Chondrocyte (in vitro differentiated cells): ENCODE data around the gene GCFC2. TPM values are rescaled to one million over a fixed set of nuclear protein-coding genes. Genes with fewer than 3 reads are reported as not detected.
A peak's percentile ranks its signal among the peaks of the same experiment; 100 is the strongest.

Source experiments
- DNase-seq: peaks from one replicate; pipeline ENCODE4 v3.0.0; 2021; ENCODE audit warnings: mixed read lengths, low spot score
- H3K27ac Mint-ChIP-seq: one replicate; pipeline ENCODE4 v1.8.0; 2021; ENCODE audit warnings: mild to moderate bottlenecking, moderate library complexity, mixed read lengths; ENCODE audit not compliant: unreplicated experiment
- H3K27me3 Mint-ChIP-seq: 2 replicates; pipeline ENCODE4 v1.8.0; 2021; ENCODE audit warnings: low read depth, mixed read lengths
- H3K36me3 Mint-ChIP-seq: 2 replicates; pipeline ENCODE4 v1.8.0; 2021; ENCODE audit warnings: low read depth, mixed read lengths
- H3K4me1 Mint-ChIP-seq: 2 replicates; pipeline ENCODE4 v1.8.0; 2021; ENCODE audit warnings: low read depth, mild to moderate bottlenecking, mixed read lengths
- H3K4me3 Mint-ChIP-seq: one replicate; pipeline ENCODE4 v1.8.0; 2021; ENCODE audit warnings: mild to moderate bottlenecking, moderate library complexity, mixed read lengths; ENCODE audit not compliant: unreplicated experiment
- H3K9me3 Mint-ChIP-seq: 2 replicates; pipeline ENCODE4 v1.8.0; 2021; ENCODE audit warnings: low read depth, mixed read lengths
- total RNA-seq: library from RNA; stranded (reverse); gene quantifications from 3 replicates; pipeline ENCODE4 v1.2.1, GENCODE V29; 2021
- TF ChIP-seq, protein P1 (sequence below): fragments of 200-600 bp; sonication (generic); IDR thresholded peaks from 2 replicates; pipeline ENCODE4 v1.5.0; 2021; ENCODE audit warnings: antibody characterized with exemption, mild to moderate bottlenecking, moderate library complexity

Gene GCFC2
- total RNA-seq, 1 donor from 2014 or later: 10.7 TPM

DNA sequence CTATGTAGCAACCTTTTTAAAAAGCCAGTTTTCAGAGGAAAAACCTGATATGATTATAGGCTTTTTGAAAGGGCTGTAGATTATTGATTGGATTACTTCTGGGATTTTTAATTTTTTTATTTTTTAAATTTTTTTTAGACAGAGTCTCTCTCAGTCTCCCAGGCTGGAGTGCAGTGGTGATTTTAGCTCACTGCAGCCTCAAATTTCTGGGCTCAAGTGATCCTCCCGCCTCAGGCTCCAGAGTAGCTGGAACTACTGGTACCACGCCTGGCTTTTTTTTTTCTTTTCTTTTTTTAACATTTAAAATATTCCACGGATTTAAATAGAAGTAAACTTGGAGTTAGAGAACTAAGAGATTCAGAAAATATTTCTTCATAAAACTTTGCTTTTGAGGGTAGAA lies 62.9 kb downstream of the GCFC2 start:
- TF ChIP-seq, protein P1, sequence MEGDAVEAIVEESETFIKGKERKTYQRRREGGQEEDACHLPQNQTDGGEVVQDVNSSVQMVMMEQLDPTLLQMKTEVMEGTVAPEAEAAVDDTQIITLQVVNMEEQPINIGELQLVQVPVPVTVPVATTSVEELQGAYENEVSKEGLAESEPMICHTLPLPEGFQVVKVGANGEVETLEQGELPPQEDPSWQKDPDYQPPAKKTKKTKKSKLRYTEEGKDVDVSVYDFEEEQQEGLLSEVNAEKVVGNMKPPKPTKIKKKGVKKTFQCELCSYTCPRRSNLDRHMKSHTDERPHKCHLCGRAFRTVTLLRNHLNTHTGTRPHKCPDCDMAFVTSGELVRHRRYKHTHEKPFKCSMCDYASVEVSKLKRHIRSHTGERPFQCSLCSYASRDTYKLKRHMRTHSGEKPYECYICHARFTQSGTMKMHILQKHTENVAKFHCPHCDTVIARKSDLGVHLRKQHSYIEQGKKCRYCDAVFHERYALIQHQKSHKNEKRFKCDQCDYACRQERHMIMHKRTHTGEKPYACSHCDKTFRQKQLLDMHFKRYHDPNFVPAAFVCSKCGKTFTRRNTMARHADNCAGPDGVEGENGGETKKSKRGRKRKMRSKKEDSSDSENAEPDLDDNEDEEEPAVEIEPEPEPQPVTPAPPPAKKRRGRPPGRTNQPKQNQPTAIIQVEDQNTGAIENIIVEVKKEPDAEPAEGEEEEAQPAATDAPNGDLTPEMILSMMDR: peak; percentile 7
- Mint-ChIP-seq H3K9me3 (no peaks in the 10 kb centered on the region), H3K27me3 (no peaks in the 10 kb centered on the region), H3K36me3 (peaks cover 14% of the 10 kb centered on the region), H3K4me3 (peak overlapping the region; percentile 92), H3K27ac (no peak overlapping the region), H3K4me1 (peaks cover 24% of the 10 kb centered on the region)
- no peak for DNase-seq

DNA sequence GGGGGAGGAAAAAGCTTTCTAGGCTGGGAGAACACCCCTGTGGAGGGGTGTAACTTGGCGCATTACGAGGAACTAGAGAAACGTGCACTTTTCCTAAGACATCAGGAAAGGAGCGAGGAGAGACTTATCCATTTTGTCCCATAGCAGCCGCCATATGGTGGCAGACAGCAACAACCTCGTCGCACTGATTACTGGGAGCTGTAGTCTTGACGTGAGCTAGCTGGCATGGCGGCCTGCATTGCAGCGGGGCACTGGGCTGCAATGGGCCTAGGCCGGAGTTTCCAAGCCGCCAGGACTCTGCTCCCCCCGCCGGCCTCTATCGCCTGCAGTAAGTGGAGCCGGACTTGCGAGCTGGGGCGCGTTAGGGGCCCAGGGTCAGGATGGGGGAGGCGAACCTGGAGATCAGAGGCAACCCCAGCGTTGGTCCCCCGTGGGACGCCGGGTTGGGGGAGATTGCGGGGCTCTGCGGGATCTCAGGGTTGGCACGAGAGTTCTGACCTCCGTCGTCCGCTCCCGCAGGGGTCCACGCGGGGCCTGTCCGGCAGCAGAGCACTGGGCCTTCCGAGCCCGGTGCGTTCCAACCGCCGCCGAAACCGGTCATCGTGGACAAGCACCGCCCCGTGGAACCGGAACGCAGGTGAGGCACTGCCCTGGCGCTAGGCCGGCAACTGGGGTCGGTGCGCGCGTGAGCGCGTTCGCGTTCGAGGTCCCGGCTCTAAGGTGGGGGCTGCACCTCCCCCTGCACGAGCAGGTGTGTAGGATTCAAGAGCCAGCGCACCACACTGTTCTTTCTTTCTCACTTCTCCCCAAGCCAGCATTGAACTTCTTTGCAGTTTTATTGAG lies 63.9 kb downstream of the GCFC2 start, which contains the start of gene MRPL19:
Gene MRPL19, plus strand, starts transcription at position 201 of the 843 bp plus-strand sequence. Its CDS starts 25 bp downstream, at position 226.
- Mint-ChIP-seq H3K9me3 (no peaks in the 10 kb centered on the region), H3K27ac (peak within 1 kb of the TSS; percentile 96), H3K4me3 (peak within 1 kb of the TSS; percentile 92), H3K36me3 (peaks cover 9% of the 10 kb centered on the region), H3K4me1 (peaks cover 24% of the 10 kb centered on the region), H3K27me3 (no peaks in the 10 kb centered on the region)
- DNase-seq: peak; percentile 89
- TF ChIP-seq, protein P1: no peak

GRCh38 chr2:75646090-75646582 lies 64.6 kb downstream of the GCFC2 start:
- H3K27me3 Mint-ChIP-seq: no peaks in the 10 kb centered on the region
- H3K9me3 Mint-ChIP-seq: no peaks in the 10 kb centered on the region
- peak overlapping the region; percentile 96 for H3K27ac Mint-ChIP-seq
- TF ChIP-seq, protein P1: no peak
- H3K36me3 Mint-ChIP-seq: peaks cover 6% of the 10 kb centered on the region
- peaks cover 26% of the 10 kb centered on the region for H3K4me1 Mint-ChIP-seq
- peak overlapping the region; percentile 92 for H3K4me3 Mint-ChIP-seq
- DNase-seq: no peak

DNA sequence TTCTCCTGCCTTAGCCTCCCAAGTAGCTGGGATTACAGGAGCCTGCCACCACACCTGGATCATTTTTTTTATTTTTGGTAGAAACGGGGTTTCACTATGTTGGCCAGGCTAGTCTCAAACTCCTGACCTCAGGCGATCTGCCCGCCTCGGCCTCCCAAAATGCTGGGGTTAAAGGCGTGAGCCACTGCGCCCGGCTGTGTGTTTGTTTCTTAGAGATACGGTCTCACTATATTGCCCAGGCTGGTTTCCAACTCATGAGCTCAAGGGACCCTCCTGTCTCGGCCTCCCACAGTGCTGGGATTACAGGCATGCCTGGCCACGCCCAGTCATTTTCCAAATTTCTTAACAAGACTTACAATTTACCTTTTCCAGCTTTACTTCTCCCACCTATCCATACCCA lies 65.1 kb downstream of the GCFC2 start:
- H3K27ac Mint-ChIP-seq: no peak overlapping the region
- TF ChIP-seq, protein P1: no peak
- H3K4me3 Mint-ChIP-seq: no peak overlapping the region
- peaks cover 6% of the 10 kb centered on the region for H3K36me3 Mint-ChIP-seq
- H3K9me3 Mint-ChIP-seq: no peaks in the 10 kb centered on the region
- DNase-seq: no peak
- H3K27me3 Mint-ChIP-seq: no peaks in the 10 kb centered on the region
- peaks cover 31% of the 10 kb centered on the region for H3K4me1 Mint-ChIP-seq

DNA sequence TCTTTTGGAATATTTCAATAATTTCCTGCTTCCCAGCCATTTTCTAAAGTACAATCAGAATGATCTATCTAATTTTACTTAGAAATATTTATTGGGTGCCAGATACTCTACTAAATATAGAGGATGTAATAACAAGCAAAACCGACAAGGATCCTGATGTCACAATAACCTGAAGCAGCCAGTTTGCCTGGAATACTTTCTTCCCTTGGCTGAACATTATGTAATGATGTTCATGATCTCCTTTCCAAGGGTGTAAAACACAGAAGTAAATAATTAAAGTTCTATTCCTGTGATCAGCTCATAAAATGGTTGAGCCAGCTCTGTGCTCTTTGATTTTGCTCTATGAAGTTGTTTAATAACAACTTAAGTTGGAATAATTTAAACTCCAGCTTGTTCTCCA lies 66.7 kb downstream of the GCFC2 start:
- no peaks in the 10 kb centered on the region for H3K36me3 Mint-ChIP-seq
- TF ChIP-seq, protein P1: no peak
- H3K4me3 Mint-ChIP-seq: no peak overlapping the region
- peaks cover 29% of the 10 kb centered on the region for H3K4me1 Mint-ChIP-seq
- H3K9me3 Mint-ChIP-seq: no peaks in the 10 kb centered on the region
- peaks cover 3% of the 10 kb centered on the region for H3K27me3 Mint-ChIP-seq
- no peak overlapping the region for H3K27ac Mint-ChIP-seq
- DNase-seq: no peak
